NCI-H82 treated with DMSO at 0.1 percent for 48 hours (cell line): ENCODE results near the gene LITAF.
"Not testable (repeated sequence)": the region's sequence is repeated elsewhere in the genome, so short reads cannot be mapped to it uniquely, and the experiment has no call there.

Experiments used
- DNase-seq: peaks from one replicate; lab custom pipeline; 2025; ENCODE audit not compliant: unreplicated experiment; lab: John Stamatoyannopoulos, UW

Gene LITAF

GRCh38 chr16:11524098-11524760 lies 62.5 kb downstream of the LITAF start:
- no peak for DNase-seq

GRCh38 chr16:11521055-11521454 lies 65.7 kb downstream of the LITAF start:
- no peak for DNase-seq

DNA sequence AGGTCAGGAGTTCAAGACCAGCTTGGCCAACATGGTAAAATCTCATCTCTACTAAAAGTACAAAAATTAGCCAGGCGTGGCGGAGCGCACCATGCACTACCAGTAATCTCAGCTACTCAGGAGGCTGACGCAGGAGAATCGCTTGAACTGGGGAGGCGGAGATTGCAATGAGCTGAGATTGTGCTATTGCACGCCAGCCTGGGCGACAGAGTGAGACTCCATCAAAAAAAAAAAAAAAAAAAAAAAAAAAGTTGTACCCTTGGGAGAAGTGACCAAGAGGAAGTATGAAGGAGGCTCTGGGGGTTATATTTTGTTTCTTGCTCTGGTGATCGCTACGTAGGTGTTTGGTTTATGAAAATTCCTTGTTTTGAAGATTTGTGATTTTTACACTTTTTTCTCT lies 66.3 kb downstream of the LITAF start:
- no peak for DNase-seq

DNA sequence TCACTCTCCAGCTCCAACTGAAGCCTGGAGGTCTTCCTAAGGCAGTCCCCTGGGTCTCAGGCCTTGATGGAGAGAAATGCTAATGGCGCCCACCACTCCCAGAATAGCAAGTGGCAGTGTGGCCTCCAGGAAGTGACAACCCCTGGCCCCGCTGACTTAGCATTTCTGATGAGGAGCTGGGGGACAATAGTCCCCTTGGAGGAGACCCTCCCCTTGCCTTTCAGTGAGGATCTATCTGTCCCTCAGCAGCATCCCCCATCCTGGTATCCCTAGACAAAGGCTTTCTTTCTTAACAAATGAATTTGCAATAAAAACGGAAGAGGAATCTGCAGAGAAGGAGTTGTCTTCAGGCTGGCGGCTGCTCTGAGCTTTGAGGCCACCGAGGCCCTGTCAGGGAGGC lies 68.8 kb downstream of the LITAF start:
- no peak for DNase-seq

DNA sequence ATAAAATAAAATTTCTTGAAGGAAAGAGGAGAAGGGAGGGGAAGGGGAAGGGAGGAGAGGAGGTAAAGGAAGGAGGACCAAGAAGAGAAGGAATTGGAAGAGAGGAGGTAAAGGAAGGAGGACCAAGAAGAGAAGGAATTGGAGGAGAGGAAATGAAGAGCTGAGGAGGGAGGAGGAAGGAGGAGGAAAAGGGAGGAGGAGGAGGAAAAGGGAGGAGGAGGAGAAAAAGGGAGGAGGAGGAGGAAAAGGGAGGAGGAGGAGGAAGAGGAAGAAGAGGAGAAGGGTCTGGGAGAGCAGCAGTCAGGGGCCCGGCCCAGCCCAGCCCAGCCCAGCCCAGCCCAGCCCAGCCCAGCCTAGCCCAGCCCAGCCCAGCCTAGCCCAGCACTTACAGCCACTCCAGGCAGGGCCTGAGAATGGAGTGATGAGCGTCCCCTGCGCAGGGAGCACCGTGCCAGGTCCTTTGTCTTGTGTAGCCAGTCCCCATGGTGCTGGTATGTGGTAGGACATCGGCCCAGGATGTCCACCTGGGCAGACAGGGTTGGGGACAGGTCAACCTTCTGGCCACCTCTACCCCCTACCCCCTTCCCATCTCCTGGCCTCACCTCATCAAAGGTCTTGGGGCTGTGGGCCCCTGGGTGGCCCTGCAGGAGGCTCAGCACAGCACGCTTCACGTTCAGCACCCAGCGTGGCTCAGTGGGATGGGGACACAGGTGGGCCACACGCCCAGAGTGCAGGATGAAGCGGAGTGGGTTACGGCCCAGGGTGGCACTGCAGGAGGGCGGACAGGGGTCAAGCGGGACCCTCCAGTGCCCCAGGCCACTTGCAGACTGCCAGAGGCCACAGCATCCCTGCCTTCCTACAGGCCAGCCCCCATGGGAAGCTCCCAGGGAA lies 70.9 kb downstream of the LITAF start:
- no peak for DNase-seq

- no peak for DNase-seq
Observed at GRCh38 chr16:11514283-11514682, 72.4 kb downstream of the LITAF start.

- DNase-seq = not testable (repeated sequence)
Observed at GRCh38 chr16:11513366-11513765, 73.4 kb downstream of the LITAF start.

DNA sequence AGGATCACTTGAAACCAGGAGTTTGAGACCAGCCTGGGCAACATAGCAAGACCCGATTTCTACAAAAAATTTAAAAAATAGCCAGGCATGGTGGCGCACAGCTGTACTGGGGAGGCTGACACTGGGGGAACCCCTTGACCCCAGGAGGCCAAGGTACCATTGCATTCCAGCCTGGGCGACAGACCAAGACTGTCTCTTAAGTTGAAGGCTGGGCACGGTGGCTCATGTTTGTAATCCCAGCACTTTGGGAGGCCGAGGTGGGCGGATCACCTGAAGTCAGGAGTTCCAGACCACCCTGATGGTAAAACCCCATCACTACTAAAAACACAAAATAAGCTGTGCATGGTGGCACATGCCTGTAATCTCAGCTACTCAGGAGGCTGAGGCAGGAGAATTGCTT lies 74.9 kb downstream of the LITAF start:
- DNase-seq = no peak

DNA sequence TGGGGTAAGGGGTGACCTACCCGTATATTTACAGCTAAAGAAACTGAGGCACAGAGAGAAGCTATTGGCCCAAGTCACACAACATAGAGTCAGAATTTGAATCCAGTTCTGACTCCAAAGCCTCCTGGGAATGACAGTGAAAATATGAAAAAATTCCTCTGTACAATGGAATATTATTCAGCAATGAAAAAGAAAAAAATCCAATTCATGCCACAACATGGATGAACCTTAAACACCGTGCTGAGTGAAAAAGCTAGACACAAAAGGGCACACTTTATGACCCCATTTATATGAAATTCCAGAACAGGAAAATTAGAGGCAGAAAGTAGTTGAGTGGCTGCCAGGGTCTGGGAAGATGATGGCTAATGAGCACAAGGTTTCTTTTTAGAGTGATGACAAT lies 75.4 kb downstream of the LITAF start:
- DNase-seq = no peak

GRCh38 chr16:11510178-11510973 lies 76.3 kb downstream of the LITAF start:
- DNase-seq = no peak

DNA sequence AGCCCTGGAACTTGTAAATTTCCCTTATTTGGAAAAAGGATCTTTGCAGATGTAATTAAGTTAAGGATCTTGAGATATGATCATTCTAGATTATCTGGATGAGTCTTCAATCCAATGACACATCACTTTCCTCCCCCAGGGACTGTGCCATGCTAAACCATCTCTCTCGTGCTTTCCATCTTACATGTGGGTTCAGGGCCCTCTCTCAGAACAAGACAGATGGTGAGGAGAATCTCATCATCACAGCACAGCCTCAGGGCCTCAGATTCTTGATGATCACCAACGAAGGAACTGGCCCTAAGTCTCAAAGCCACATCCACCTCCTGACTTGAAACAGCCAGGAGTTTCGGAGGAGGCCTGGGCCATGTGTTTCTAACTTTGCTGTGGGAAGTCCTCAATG lies 78.7 kb downstream of the LITAF start:
- DNase-seq = no peak

- no peak for DNase-seq
Observed at GRCh38 chr16:11507350-11507749, 79.4 kb downstream of the LITAF start.

DNA sequence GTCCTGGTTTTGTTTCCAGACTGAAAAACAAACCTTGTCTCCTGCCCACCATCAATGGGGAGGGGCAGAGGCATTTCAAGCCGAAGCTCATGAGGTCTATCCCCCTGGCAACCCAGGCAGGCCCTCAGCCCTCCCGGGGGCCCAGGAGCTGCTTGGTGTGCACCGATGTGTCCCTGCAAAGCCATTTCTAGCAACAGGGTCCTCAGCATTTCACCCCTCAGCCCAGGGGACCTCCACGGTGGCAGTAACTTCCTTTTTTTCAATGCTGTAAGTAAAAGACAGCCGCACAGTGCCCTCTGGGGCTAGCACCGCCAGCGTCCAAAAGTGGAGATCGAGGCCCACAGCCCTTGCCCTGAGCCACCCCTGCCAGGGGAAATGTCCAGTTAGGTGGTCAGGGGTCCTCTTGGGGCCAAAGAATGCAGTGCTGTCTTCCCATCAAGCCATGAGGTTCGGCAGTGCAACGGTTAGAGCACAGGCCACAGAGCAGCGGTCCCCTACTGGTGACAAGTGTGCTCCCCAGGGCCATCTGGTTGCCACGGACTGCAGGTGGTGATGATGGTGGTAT lies 79.9 kb downstream of the LITAF start:
- DNase-seq = no peak

GRCh38 chr16:11504261-11504660 lies 82.5 kb downstream of the LITAF start:
- not testable (repeated sequence) for DNase-seq

DNA sequence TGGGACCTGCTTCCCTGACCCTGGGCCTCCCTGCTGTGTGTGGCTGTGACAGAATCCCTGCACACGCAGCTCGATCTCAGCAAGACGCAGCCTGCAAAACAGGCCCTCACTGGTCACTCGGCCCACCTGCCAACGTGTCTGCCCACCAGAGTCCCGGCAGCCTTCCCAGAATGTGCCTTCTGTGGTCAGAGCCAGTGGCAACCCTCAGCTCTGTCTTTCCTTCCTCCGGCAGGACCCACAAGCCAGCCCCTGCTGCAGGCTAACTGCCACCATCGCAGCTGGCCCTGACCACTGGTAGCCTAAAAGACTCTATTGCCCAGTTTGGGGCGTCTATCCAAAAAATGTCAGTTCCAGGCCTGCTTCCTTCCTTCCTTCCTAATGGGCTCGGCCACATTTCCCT lies 83.2 kb downstream of the LITAF start:
- no peak for DNase-seq

- DNase-seq = no peak
Observed at GRCh38 chr16:11502239-11502638, 84.5 kb downstream of the LITAF start.

- DNase-seq = no peak
Observed at GRCh38 chr16:11501632-11502031, 85.1 kb downstream of the LITAF start.

GRCh38 chr16:11500700-11501346 lies 85.9 kb downstream of the LITAF start:
- DNase-seq = no peak

GRCh38 chr16:11499295-11500089 lies 87.2 kb downstream of the LITAF start:
- no peak for DNase-seq

DNA sequence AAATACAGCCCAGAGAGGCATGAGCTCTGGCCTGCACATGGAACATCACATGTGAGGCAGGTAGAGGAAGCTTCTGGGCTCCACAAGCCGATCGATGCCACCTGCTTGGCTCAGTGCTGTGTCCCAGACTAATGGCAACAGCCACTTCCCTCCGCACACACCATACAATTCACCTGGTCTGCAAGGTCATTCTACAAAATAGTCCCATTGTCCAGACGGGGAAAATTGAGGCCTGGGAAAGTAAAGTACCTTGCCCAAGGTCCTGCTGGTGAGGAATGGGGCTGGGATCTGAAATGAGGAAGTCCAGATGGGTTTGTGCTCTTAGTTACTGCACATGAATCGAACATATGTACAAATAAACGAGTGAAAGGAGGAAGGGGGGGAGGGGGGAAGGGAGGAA lies 88.0 kb downstream of the LITAF start:
- no peak for DNase-seq
